Left lung (tissue), 10 donors: ENCODE results near the gene PBX1. TPM values are rescaled to one million over a fixed set of nuclear protein-coding genes. Genes with fewer than 3 reads are reported as not detected.

Source experiments
- ATAC-seq: fragments of 200-7000 bp; cut with Tn5 transposase; one replicate; pipeline ENCODE4 v1.9.1; 2020; ENCODE audit warnings: moderate library complexity
- DNase-seq, 4 donors: peaks; one replicate each; pipeline ENCODE4 v3.0.0-alpha.2; 2013 to 2020
- H3K27ac ChIP-seq, 2 donors: fragments of 200-600 bp; sonication (generic) in 1 of 2; one replicate each; pipeline versions ENCODE4 v1.5.0 to v1.8.0; 2020 to 2021
- H3K27me3 ChIP-seq, 2 donors: fragments of 200-600 bp; sonication (generic) in 1 of 2; one replicate each; pipeline versions ENCODE4 v1.5.0 to v1.8.0; 2020 to 2021
- H3K36me3 ChIP-seq, 2 donors: fragments of 200-600 bp; sonication (generic) in 1 of 2; one replicate each; pipeline versions ENCODE4 v1.5.0 to v1.8.0; 2020 to 2021
- H3K4me1 ChIP-seq, 2 donors: fragments of 200-600 bp; one replicate each; pipeline ENCODE4 v1.8.0; 2021
- H3K4me3 ChIP-seq, 2 donors: fragments of 200-600 bp; sonication (generic) in 1 of 2; one replicate each; pipeline versions ENCODE4 v1.5.0 to v1.8.0; 2020 to 2021; ENCODE audit warnings: mild to moderate bottlenecking in 1 of 2
- H3K9me3 ChIP-seq, 2 donors: fragments of 200-600 bp; sonication (generic) in 1 of 2; one replicate each; pipeline versions ENCODE4 v1.5.0 to v1.8.0; 2020 to 2021
- intact Hi-C, 2 donors: fragments of 100-400 bp; cut with DNase I; formaldehyde crosslinking; loops; one replicate each; pipeline versions ENCODE4 v1.11.2 to v1.14.2; 2022
- polyA plus RNA-seq, 6 donors: library from polyadenylated mRNA; unstranded; fragments of 120-200 nt; gene quantifications; one replicate each; pipeline ENCODE4 v1.2.1, GENCODE V29; 2013; ENCODE audit not compliant: insufficient read length in 6 of 6
- total RNA-seq, 2 donors: library from RNA; stranded (reverse); fragmentation: NEBNext Ultra II Directional; extraction: Animal tissue kit (Norgen Biotek cat#: 25700); gene quantifications; one replicate each; pipeline ENCODE4 v1.2.1, GENCODE V29; 2021
- TF ChIP-seq, protein P1 (sequence below), 2 donors: fragments of 200-600 bp; sonication (generic) in 1 of 2; IDR thresholded peaks; one replicate each; pipeline versions ENCODE4 v1.5.0 to v1.8.0; 2021; ENCODE audit warnings: antibody characterized with exemption in 2 of 2
- donor health status: DM: no; HTN: yes; CAD: no.
- donor health status: DM: no; HTN: no; CAD: no.

PBX1 gene
- total and polyA plus RNA-seq, 8 donors = 44.5 to 133 (median 127) TPM

DNA sequence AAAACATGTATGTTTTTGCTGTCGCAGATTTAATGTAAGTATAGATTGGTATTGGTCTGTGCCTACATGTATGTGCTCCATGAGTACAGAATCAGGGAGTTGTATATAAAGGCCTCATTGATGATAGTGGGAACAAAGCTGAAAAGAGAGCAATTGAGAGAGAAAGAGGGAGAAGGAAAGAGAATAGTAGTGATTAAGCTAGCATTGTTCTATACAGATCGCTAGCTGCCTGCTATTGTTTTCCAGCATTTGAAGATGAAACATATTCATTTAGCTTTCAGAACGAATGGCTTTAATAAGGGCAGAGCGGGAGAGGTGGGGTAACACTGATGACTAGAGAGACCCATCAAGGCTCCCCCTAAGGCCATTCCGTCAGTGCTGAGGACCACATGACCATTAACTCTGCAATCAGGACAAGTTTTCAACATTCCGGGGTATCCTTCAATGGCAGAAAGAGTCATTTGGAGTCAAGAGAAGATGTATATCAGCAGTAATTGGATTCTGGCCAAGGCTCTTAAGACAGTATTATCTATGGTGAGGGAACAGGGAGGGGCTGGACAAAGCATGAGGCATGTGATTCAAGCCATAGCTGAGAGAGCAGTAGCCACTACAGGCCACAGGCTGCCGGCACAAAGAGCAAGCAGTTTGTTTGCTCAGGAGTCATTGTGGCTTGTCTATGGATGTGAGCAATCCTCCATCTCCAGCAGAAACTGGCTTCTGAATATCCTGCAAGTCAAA, 176.5 kb downstream of the PBX1 start:
- ATAC-seq (no peak), DNase-seq (no peak)
- no peak overlapping the region for H3K27ac ChIP-seq
- no peaks in the 10 kb centered on the region for H3K27me3 ChIP-seq
- H3K4me1 ChIP-seq = no peaks in the 10 kb centered on the region
- intact Hi-C loops = no loop called here
- H3K36me3 ChIP-seq = no peaks in the 10 kb centered on the region
- TF ChIP-seq, protein P1, sequence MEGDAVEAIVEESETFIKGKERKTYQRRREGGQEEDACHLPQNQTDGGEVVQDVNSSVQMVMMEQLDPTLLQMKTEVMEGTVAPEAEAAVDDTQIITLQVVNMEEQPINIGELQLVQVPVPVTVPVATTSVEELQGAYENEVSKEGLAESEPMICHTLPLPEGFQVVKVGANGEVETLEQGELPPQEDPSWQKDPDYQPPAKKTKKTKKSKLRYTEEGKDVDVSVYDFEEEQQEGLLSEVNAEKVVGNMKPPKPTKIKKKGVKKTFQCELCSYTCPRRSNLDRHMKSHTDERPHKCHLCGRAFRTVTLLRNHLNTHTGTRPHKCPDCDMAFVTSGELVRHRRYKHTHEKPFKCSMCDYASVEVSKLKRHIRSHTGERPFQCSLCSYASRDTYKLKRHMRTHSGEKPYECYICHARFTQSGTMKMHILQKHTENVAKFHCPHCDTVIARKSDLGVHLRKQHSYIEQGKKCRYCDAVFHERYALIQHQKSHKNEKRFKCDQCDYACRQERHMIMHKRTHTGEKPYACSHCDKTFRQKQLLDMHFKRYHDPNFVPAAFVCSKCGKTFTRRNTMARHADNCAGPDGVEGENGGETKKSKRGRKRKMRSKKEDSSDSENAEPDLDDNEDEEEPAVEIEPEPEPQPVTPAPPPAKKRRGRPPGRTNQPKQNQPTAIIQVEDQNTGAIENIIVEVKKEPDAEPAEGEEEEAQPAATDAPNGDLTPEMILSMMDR (IDR thresholded peaks at IDR 0.05) = no peak
- H3K4me3 ChIP-seq = no peak overlapping the region
- no peaks in the 10 kb centered on the region for H3K9me3 ChIP-seq

DNA sequence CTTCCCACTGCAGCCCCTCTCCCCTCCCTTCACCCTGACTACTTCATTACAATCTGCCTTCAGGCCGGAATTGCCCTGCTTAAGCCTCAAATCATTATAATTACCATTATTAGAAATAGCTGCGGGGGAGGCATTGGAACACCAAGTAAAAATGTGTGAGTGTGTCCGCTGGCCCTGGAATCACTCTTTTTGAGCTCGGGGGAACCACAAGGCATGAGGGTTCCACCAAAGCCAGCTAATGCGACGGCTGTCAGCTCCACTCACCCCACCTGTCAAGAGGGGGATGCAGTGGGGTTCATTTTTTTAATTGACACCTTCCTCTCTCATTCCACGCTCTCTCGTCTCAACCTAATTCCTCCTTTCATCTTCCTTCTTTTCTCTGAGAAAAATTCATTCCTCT, 177.2 kb downstream of the PBX1 start:
- Histone ChIP-seq H3K4me3 (no peak overlapping the region), H3K27ac (no peak overlapping the region), H3K9me3 (no peaks in the 10 kb centered on the region), H3K36me3 (no peaks in the 10 kb centered on the region), H3K4me1 (no peaks in the 10 kb centered on the region), H3K27me3 (no peaks in the 10 kb centered on the region)
- intact Hi-C loops = no loop called here
- no peak for ATAC-seq
- no peak for DNase-seq
- TF ChIP-seq, protein P1 (IDR thresholded peaks at IDR 0.05) = no peak

DNA sequence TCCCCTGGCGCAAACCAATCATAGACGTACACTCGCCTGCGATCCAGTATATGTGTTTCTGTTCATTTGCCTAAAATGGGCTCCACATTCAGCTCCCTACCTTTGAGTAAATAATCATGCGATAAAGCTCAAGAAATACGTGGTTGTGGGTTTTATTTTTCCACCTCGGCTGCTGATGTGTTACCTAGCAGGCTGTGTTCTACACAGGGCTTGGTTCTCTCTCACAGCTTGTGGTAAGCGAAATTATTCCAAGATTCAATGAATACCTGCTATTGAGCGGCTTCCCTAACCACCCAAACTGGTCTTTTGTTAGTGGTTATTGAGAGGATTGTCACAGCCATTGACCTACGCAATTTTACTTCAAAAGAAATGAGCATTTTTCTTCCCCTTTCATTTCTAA, 180.2 kb downstream of the PBX1 start:
- ATAC-seq = no peak
- DNase-seq = no peak
- Histone ChIP-seq H3K27ac (no peak overlapping the region), H3K4me3 (no peak overlapping the region), H3K4me1 (no peaks in the 10 kb centered on the region), H3K9me3 (no peaks in the 10 kb centered on the region), H3K36me3 (no peaks in the 10 kb centered on the region), H3K27me3 (no peaks in the 10 kb centered on the region)
- intact Hi-C loops = no loop called here
- TF ChIP-seq, protein P1 (IDR thresholded peaks at IDR 0.05) = no peak

DNA sequence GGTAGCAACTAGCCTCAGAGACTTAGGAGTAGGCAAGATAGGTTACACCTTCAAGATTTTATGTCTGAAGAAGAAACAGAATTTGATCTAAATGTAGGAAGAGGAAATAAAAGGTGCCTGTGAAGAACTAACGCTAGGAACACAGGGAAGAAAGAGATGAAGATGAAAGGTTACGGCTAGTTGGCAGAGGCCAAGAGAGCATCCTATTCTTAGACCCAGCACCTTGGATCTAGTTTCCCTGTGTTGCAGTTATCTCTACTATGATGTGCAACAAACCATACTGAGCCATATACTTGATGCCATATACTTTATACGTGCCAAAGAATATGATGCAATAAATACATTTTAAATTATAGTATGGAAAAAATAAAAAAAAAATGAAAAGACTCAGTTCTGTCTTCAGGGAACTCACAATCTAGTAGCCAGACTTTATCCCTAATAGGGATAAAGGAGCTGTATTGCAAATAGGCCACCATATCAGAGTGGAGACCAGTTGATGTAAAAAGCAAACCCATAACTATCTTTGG, 181.1 kb downstream of the PBX1 start:
- H3K4me3 ChIP-seq = no peak overlapping the region
- DNase-seq = no peak
- H3K36me3 ChIP-seq = no peaks in the 10 kb centered on the region
- H3K4me1 ChIP-seq = no peaks in the 10 kb centered on the region
- intact Hi-C loops = no loop called here
- H3K27me3 ChIP-seq = no peaks in the 10 kb centered on the region
- TF ChIP-seq, protein P1 (IDR thresholded peaks at IDR 0.05) = no peak
- H3K27ac ChIP-seq = no peak overlapping the region
- ATAC-seq = no peak
- no peaks in the 10 kb centered on the region for H3K9me3 ChIP-seq

DNA sequence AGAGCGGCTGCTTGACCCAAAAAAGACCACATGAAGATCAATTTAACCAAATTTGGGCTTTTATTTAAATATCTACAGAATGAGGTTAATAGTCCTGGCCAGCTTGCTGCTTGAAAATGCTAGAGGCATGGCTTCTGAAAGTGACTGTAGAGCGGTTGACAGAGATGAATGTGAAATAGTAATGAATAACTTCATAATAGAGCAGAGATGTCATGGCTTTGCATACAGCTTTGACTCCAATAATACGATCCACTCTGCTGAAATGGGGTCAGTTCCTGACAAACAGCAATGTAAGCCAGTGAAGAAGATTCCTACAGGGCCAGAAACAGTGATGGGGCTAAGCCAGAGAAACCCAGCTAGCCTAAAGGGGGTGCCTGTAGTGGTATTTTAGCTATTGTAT, 183.8 kb downstream of the PBX1 start:
- intact Hi-C loops = no loop called here
- Histone ChIP-seq H3K27me3 (no peaks in the 10 kb centered on the region), H3K4me1 (no peaks in the 10 kb centered on the region), H3K36me3 (no peaks in the 10 kb centered on the region), H3K9me3 (no peaks in the 10 kb centered on the region), H3K4me3 (no peak overlapping the region), H3K27ac (no peak overlapping the region)
- TF ChIP-seq, protein P1 (IDR thresholded peaks at IDR 0.05) = no peak
- DNase-seq = no peak
- no peak for ATAC-seq
